ENCODE results near the gene CLDND2. TPM values are rescaled to one million over a fixed set of nuclear protein-coding genes. Genes with fewer than 3 reads are reported as not detected.

The CLDND2 gene
- polyA plus RNA-seq, 1 of the 3 experiments (the other 2 are of a cell fraction): 0.26 TPM

DNA sequence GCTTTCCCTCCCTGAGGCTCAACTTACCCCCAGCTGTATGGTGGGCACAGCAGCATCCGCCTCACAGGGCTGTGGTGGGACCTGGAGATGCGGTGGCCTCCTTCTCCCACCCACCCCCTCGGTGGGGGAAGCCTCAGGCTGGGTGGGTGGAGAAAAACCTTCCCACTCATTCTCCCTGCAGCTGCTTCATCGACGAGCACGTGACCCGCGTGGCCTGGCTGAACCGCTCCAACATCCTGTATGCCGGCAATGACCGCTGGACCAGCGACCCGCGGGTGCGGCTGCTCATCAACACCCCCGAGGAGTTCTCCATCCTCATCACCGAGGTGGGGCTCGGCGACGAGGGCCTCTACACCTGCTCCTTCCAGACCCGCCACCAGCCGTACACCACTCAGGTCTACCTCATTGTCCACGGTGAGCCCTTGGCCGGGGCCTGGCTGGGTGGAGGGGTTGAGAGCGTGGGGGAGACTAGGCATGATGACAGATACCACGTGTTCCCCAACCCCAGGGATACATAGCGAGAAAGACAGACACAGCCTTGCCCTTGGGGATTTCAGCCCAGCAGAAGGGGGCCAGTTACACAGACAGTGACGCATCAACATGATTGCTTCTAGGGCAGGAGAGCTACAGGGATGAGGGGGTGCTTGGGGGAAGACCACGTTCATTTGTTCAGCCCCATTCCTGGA is 45.2 kb downstream of the CLDND2 start:
- H3K4me2 ChIP-seq: no peak overlapping the region
- H3K36me3 ChIP-seq (replicated peaks in 1 of 2; ENCODE audit: control insufficient read depth in 1 of 2, insufficient read depth in 2 of 2, low read length in 1 of 2): no peaks in the 10 kb centered on the region
- no peak for DNase-seq
- POLR2A ChIA-PET: no interaction called here
- H3F3A ChIP-seq (replicated peaks; ENCODE audit: insufficient read depth): no peaks in the 10 kb centered on the region
- no peaks in the 10 kb centered on the region for H3K79me2 ChIP-seq (ENCODE audit: insufficient read depth)
- H2AFZ ChIP-seq (ENCODE audit: low read depth): no peak overlapping the region
- H3K4me1 ChIP-seq (ENCODE audit: control insufficient read depth in 1 of 2, insufficient read depth in 2 of 2, low read depth in 1 of 2, low read length in 1 of 2): peaks cover 0 to 17% of the 10 kb centered on the region in 2 experiments; a peak in 1 of 4 replicates
- no peak overlapping the region for H3K27ac ChIP-seq (ENCODE audit: low read depth in 2 of 2, low read length in 1 of 2)
- H3K4me3 ChIP-seq (ENCODE audit: low read depth in 2 of 2, low read length in 1 of 2): no peak overlapping the region
- H3K9me2 ChIP-seq: no peaks in the 10 kb centered on the region
- no peak for TF ChIP-seq NRF1 (IDR thresholded peaks at IDR 0.05; ENCODE audit: low read depth, low read length)
- TF ChIP-seq, protein P1, sequence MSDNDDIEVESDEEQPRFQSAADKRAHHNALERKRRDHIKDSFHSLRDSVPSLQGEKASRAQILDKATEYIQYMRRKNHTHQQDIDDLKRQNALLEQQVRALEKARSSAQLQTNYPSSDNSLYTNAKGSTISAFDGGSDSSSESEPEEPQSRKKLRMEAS (IDR thresholded peaks at IDR 0.05; ENCODE audit: low read depth): no peak
- TF ChIP-seq FOSL2 (IDR thresholded peaks at IDR 0.05; ENCODE audit: borderline replicate concordance, low read depth): no peak
- no peak for TF ChIP-seq GATA2 (CRISPR knock-in tag; IDR thresholded peaks at IDR 0.05)
- no peak for TF ChIP-seq CHD2 (IDR thresholded peaks at IDR 0.05; ENCODE audit: low read length, partially characterized antibody)
- TF ChIP-seq SIN3A (IDR thresholded peaks at IDR 0.05; ENCODE audit: borderline replicate concordance, low read depth, low read length): no peak
- no peak for TF ChIP-seq ELF1 (IDR thresholded peaks at IDR 0.05)
- no peak for TF ChIP-seq EZH2phosphoT487 (IDR thresholded peaks at IDR 0.05; ENCODE audit: borderline replicate concordance, low read depth)
- TF ChIP-seq FOXM1 (IDR thresholded peaks at IDR 0.05; ENCODE audit: low read depth): no peak
- 47% methylated on average over 25 of the region's 29 CpGs for WGBS (ENCODE audit: low lambda C conversion rate)
- no peaks in the 10 kb centered on the region for H3K9me3 ChIP-seq
- H3K9ac ChIP-seq: no peak overlapping the region
- no peaks in the 10 kb centered on the region for H4K20me1 ChIP-seq (ENCODE audit: insufficient read depth)
- no peaks in the 10 kb centered on the region for H3K27me3 ChIP-seq (ENCODE audit: insufficient read depth)
- CTCF ChIA-PET: interaction anchor here (1.2 kb wide), 1 partner anchor 116 kb away, joined by 3 read pairs; no protein-coding TSS in a partner anchor

DNA sequence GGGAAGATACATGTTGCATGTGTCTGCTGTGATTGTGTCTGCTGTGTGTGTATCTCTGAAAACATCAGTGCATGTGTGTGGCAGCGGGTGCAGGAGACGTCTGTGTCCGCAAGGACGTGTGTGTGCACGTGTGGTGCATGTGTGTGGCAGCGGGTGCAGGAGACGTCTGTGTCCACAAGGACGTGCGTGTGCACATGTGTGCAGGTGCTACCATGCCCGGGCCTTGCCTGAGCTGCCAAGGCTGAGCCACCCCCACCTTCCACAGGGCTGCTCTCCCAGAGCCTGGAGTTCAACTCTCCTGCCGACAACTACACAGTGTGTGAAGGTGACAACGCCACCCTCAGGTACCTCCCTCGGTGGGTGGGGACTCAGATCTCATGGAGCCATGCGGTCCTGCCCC is 47.0 kb downstream of the CLDND2 start:
- no peak overlapping the region for H3K9ac ChIP-seq
- no peak overlapping the region for H2AFZ ChIP-seq (ENCODE audit: low read depth)
- H4K20me1 ChIP-seq (ENCODE audit: insufficient read depth): no peaks in the 10 kb centered on the region
- H3K9me3 ChIP-seq: no peaks in the 10 kb centered on the region
- no peaks in the 10 kb centered on the region for H3F3A ChIP-seq (replicated peaks; ENCODE audit: insufficient read depth)
- TF ChIP-seq, protein P2, sequence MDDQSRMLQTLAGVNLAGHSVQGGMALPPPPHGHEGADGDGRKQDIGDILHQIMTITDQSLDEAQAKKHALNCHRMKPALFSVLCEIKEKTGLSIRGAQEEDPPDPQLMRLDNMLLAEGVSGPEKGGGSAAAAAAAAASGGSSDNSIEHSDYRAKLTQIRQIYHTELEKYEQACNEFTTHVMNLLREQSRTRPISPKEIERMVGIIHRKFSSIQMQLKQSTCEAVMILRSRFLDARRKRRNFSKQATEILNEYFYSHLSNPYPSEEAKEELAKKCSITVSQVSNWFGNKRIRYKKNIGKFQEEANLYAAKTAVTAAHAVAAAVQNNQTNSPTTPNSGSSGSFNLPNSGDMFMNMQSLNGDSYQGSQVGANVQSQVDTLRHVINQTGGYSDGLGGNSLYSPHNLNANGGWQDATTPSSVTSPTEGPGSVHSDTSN (IDR thresholded peaks at IDR 0.05): no peak
- TF ChIP-seq, protein P3, sequence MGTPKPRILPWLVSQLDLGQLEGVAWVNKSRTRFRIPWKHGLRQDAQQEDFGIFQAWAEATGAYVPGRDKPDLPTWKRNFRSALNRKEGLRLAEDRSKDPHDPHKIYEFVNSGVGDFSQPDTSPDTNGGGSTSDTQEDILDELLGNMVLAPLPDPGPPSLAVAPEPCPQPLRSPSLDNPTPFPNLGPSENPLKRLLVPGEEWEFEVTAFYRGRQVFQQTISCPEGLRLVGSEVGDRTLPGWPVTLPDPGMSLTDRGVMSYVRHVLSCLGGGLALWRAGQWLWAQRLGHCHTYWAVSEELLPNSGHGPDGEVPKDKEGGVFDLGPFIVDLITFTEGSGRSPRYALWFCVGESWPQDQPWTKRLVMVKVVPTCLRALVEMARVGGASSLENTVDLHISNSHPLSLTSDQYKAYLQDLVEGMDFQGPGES (IDR thresholded peaks at IDR 0.05; ENCODE audit: low read depth, low read length): no peak
- no peak for TF ChIP-seq FOXJ3 (CRISPR knock-in tag; IDR thresholded peaks at IDR 0.05)
- no peak for TF ChIP-seq FOSL2 (IDR thresholded peaks at IDR 0.05; ENCODE audit: borderline replicate concordance, low read depth)
- WGBS (ENCODE audit: low lambda C conversion rate): 52% methylated on average over 12 of the region's 14 CpGs
- no peak overlapping the region for H3K27ac ChIP-seq (ENCODE audit: low read depth in 2 of 2, low read length in 1 of 2)
- H3K36me3 ChIP-seq (replicated peaks in 1 of 2; ENCODE audit: control insufficient read depth in 1 of 2, insufficient read depth in 2 of 2, low read length in 1 of 2): no peaks in the 10 kb centered on the region
- no peaks in the 10 kb centered on the region for H3K27me3 ChIP-seq (ENCODE audit: insufficient read depth)
- CTCF ChIA-PET: no interaction called here
- peaks cover 0 to 17% of the 10 kb centered on the region in 2 experiments; a peak in 1 of 4 replicates for H3K4me1 ChIP-seq (ENCODE audit: control insufficient read depth in 1 of 2, insufficient read depth in 2 of 2, low read depth in 1 of 2, low read length in 1 of 2)
- no peaks in the 10 kb centered on the region for H3K9me2 ChIP-seq
- DNase-seq: no peak
- H3K4me3 ChIP-seq (ENCODE audit: low read depth in 2 of 2, low read length in 1 of 2): no peak overlapping the region
- no peak overlapping the region for H3K4me2 ChIP-seq
- H3K79me2 ChIP-seq (ENCODE audit: insufficient read depth): no peaks in the 10 kb centered on the region
- POLR2A ChIA-PET: no interaction called here
